ENCODE measurements around the gene HPGDS.

HPGDS gene

GRCh38 chr4:94359221-94359620 lies 16.6 kb upstream of the HPGDS start:
- DNase-seq (ENCODE audit: extremely low spot score) = no peak
- CTCF ChIA-PET = interaction anchor here (0.7 kb wide), 1 partner anchor 528 kb away, joined by 3 read pairs; no protein-coding TSS in a partner anchor
- POLR2A ChIA-PET = no interaction called here
- TF ChIP-seq HDGF (IDR thresholded peaks at IDR 0.05; ENCODE audit: borderline replicate concordance) = no peak
- no peak for TF ChIP-seq ZNF384 (IDR thresholded peaks at IDR 0.05)
- TF ChIP-seq SUZ12 (IDR thresholded peaks at IDR 0.05) = no peak
- no peak for TF ChIP-seq ELF4 (IDR thresholded peaks at IDR 0.05)
- TF ChIP-seq BHLHE40 (IDR thresholded peaks at IDR 0.05; ENCODE audit: borderline replicate concordance) = no peak
- no peak for TF ChIP-seq FOXM1 (IDR thresholded peaks at IDR 0.05; ENCODE audit: borderline replicate concordance)
- no peak for TF ChIP-seq PKNOX1 (IDR thresholded peaks at IDR 0.05)
- TF ChIP-seq NFRKB (IDR thresholded peaks at IDR 0.05) = no peak
- no peak for TF ChIP-seq SP1 (IDR thresholded peaks at IDR 0.05)
- TF ChIP-seq FOXA1 (IDR thresholded peaks at IDR 0.05) = no peak
- TF ChIP-seq L3MBTL2 (conservative IDR thresholded peaks at IDR 0.05) = no peak
- TF ChIP-seq LEF1 (IDR thresholded peaks at IDR 0.05; ENCODE audit: borderline replicate concordance) = no peak
- TF ChIP-seq CTBP1 (IDR thresholded peaks at IDR 0.05; ENCODE audit: borderline replicate concordance) = no peak
- TF ChIP-seq ARNT (IDR thresholded peaks at IDR 0.05) = no peak
- TF ChIP-seq TARDBP (IDR thresholded peaks at IDR 0.05) = no peak
- no peak for TF ChIP-seq FOXK2 (IDR thresholded peaks at IDR 0.05)

DNA sequence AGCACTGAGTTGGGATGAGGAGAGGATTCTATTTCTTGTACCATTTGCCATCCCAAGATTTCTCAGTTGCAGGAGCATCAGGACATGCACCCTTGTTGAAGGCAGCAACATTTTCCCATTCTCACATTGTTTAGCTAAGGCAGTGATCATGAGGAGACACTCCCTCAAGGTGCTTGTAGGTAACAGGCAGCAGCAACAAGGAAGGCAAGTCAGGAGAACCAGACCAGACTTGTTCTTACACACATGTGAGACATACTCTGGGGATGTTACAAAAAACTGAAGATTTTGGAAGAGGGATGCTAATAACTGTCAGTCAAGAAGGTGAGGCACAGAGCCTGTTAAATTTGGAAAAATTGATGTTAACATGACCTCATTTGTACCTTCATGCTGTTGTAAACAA lies 15.5 kb upstream of the HPGDS start:
- ChIA-PET POLR2A (no interaction called here), CTCF (no interaction called here)
- DNase-seq (ENCODE audit: extremely low spot score) = no peak
- TF ChIP-seq BHLHE40 (IDR thresholded peaks at IDR 0.05; ENCODE audit: borderline replicate concordance) = no peak
- TF ChIP-seq HDGF (IDR thresholded peaks at IDR 0.05; ENCODE audit: borderline replicate concordance) = no peak
- no peak for TF ChIP-seq SUZ12 (IDR thresholded peaks at IDR 0.05)
- no peak for TF ChIP-seq FOXK2 (IDR thresholded peaks at IDR 0.05)
- no peak for TF ChIP-seq LEF1 (IDR thresholded peaks at IDR 0.05; ENCODE audit: borderline replicate concordance)
- no peak for TF ChIP-seq ELF4 (IDR thresholded peaks at IDR 0.05)
- no peak for TF ChIP-seq PKNOX1 (IDR thresholded peaks at IDR 0.05)
- no peak for TF ChIP-seq L3MBTL2 (conservative IDR thresholded peaks at IDR 0.05)
- no peak for TF ChIP-seq ARNT (IDR thresholded peaks at IDR 0.05)
- no peak for TF ChIP-seq FOXM1 (IDR thresholded peaks at IDR 0.05; ENCODE audit: borderline replicate concordance)
- TF ChIP-seq NFRKB (IDR thresholded peaks at IDR 0.05) = no peak

GRCh38 chr4:94357624-94358023 lies 15.0 kb upstream of the HPGDS start:
- no peak for DNase-seq (ENCODE audit: extremely low spot score)
- ChIA-PET CTCF (no interaction called here), POLR2A (no interaction called here)
- no peak for TF ChIP-seq SP1 (IDR thresholded peaks at IDR 0.05)
- no peak for TF ChIP-seq NFRKB (IDR thresholded peaks at IDR 0.05)
- no peak for TF ChIP-seq FOXA1 (IDR thresholded peaks at IDR 0.05)
- no peak for TF ChIP-seq L3MBTL2 (conservative IDR thresholded peaks at IDR 0.05)
- TF ChIP-seq FOXM1 (IDR thresholded peaks at IDR 0.05; ENCODE audit: borderline replicate concordance) = no peak
- TF ChIP-seq LEF1 (IDR thresholded peaks at IDR 0.05; ENCODE audit: borderline replicate concordance) = no peak
- TF ChIP-seq HDGF (IDR thresholded peaks at IDR 0.05; ENCODE audit: borderline replicate concordance) = no peak
- no peak for TF ChIP-seq TARDBP (IDR thresholded peaks at IDR 0.05)
- TF ChIP-seq SUZ12 (IDR thresholded peaks at IDR 0.05) = no peak
- TF ChIP-seq PKNOX1 (IDR thresholded peaks at IDR 0.05) = no peak
- TF ChIP-seq CTBP1 (IDR thresholded peaks at IDR 0.05; ENCODE audit: borderline replicate concordance) = no peak

DNA sequence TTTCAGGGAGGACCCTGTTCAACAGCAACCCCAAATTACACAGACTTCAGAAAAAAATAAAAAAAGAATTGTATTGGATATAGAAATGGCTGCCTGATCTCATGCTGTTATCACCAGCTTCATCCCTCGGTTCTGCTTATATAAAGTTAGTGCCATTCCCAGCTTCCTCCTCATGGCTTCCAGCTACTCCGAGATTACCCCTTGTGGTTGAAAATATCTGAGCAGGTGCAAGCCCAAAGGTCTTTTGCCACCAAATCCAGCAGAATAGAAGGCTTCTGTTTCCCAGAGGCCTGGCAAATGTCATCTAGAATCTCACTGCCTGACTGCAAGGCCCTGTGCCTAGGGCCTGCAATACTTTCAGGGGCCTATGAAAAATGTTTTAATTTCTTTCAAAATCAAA lies 13.8 kb upstream of the HPGDS start:
- DNase-seq (ENCODE audit: extremely low spot score) = no peak
- ChIA-PET CTCF (no interaction called here), POLR2A (no interaction called here)
- no peak for TF ChIP-seq SUZ12 (IDR thresholded peaks at IDR 0.05)

GRCh38 chr4:94354474-94354896 lies 11.8 kb upstream of the HPGDS start:
- TF ChIP-seq FOXM1 (IDR thresholded peaks at IDR 0.05; ENCODE audit: borderline replicate concordance) (no peak), BHLHE40 (IDR thresholded peaks at IDR 0.05; ENCODE audit: borderline replicate concordance) (no peak), HDGF (IDR thresholded peaks at IDR 0.05; ENCODE audit: borderline replicate concordance) (no peak), CTBP1 (IDR thresholded peaks at IDR 0.05; ENCODE audit: borderline replicate concordance) (no peak), FOXA1 (IDR thresholded peaks at IDR 0.05) (no peak), PKNOX1 (IDR thresholded peaks at IDR 0.05) (no peak), TARDBP (IDR thresholded peaks at IDR 0.05) (no peak), L3MBTL2 (conservative IDR thresholded peaks at IDR 0.05) (no peak), SUZ12 (IDR thresholded peaks at IDR 0.05) (no peak), LEF1 (IDR thresholded peaks at IDR 0.05; ENCODE audit: borderline replicate concordance) (no peak), ELF4 (IDR thresholded peaks at IDR 0.05) (no peak), NFRKB (IDR thresholded peaks at IDR 0.05) (no peak), ARNT (IDR thresholded peaks at IDR 0.05) (no peak), ZNF384 (IDR thresholded peaks at IDR 0.05) (no peak), SP1 (IDR thresholded peaks at IDR 0.05) (no peak), FOXK2 (IDR thresholded peaks at IDR 0.05) (no peak)
- no peak for DNase-seq (ENCODE audit: extremely low spot score)
- POLR2A ChIA-PET = no interaction called here
- CTCF ChIA-PET = no interaction called here

DNA sequence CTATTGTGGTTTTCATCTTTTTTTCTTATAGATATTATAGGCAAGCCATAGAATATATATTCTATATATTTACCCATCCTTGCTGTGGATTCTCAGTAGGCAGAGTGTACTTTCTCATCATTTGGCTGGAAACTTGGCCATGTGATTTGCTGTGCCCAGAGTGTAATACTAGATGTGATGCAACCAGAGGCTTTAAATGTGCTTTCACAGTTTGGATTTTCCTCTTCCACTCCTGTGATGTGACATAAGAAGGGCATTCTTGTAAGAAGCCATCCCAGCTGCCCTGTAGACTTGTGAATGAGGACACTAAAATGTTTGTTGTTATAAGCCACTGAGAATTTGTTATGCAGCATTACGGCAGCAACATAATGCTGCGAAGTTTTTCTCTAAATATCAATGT lies 10.4 kb upstream of the HPGDS start:
- POLR2A ChIA-PET = no interaction called here
- no peak for TF ChIP-seq SP1 (IDR thresholded peaks at IDR 0.05)
- no peak for DNase-seq (ENCODE audit: extremely low spot score)
- CTCF ChIA-PET = no interaction called here
